OCI-LY3 (cell line): ENCODE measurements around the gene MEF2A.

Source experiments
- H2AFZ ChIP-seq: fragments of 200-600, 300-600 bp; shearing (Covaris generic); 2 replicates; pipeline ENCODE4 v1.6.0; 2014; ENCODE audit warnings: antibody characterized with exemption, low read depth, low read length
- H3K27ac ChIP-seq: fragments of 200-600, 300-600 bp; sonication (generic); 2 replicates; pipeline ENCODE4 v1.5.1; 2014; ENCODE audit warnings: mild to moderate bottlenecking, low read length, moderate library complexity, mixed read lengths
- H3K27me3 ChIP-seq: fragments of 200-600, 300-600 bp; sonication (generic); 2 replicates; pipeline ENCODE4 v1.6.1; 2014; ENCODE audit warnings: low read depth, low read length, mixed read lengths
- H3K36me3 ChIP-seq: fragments of 200-600, 300-600 bp; sonication (generic); replicated peaks from 2 replicates; pipeline ENCODE3; 2014; ENCODE audit warnings: low read depth, low read length, mixed read lengths
- H3K4me1 ChIP-seq: fragments of 300-600, 200-600 bp; sonication (generic); 2 replicates; pipeline ENCODE4 v1.6.1; 2014; ENCODE audit warnings: low read length, mixed read lengths
- H3K4me2 ChIP-seq: fragments of 200-600, 300-600 bp; sonication (generic); 2 replicates; pipeline ENCODE4 v1.6.1; 2014; ENCODE audit warnings: low read length, mixed read lengths
- H3K4me3 ChIP-seq: fragments of 300-600, 200-600 bp; sonication (generic); 2 replicates; pipeline ENCODE4 v1.5.1; 2014; ENCODE audit warnings: antibody characterized with exemption, mild to moderate bottlenecking, low read length, moderate library complexity
- H3K79me2 ChIP-seq: fragments of 300-600, 200-600 bp; shearing (Covaris generic); 2 replicates; pipeline ENCODE4 v1.6.1; 2014; ENCODE audit warnings: mild to moderate bottlenecking, low read length, mixed read lengths
- H3K9ac ChIP-seq: fragments of 300-600, 200-600 bp; shearing (Covaris generic); 2 replicates; pipeline ENCODE4 v1.6.0; 2014; ENCODE audit warnings: mild to moderate bottlenecking, low read length, moderate library complexity
- H3K9me3 ChIP-seq: fragments of 200-600, 300-600 bp; shearing (Covaris generic); 2 replicates; pipeline ENCODE4 v1.6.1; 2014; ENCODE audit warnings: low read length, mixed read lengths; ENCODE audit not compliant: insufficient read depth
- H4K20me1 ChIP-seq: fragments of 200-600, 300-600 bp; sonication (generic); 2 replicates; pipeline ENCODE4 v1.6.1; 2016; ENCODE audit warnings: low read length, mixed read lengths; ENCODE audit not compliant: insufficient read depth
- CTCF ChIP-seq: fragments of 200-600, 300-600 bp; sonication (generic); IDR thresholded peaks from 2 replicates; pipeline ENCODE4 v1.5.1; 2014; ENCODE audit warnings: antibody characterized with exemption, low read length, low read depth
- EZH2phosphoT487 ChIP-seq: fragments of 200-600 bp; shearing (Covaris generic); IDR thresholded peaks from 2 replicates; pipeline ENCODE4 v1.6.1; 2018; ENCODE audit warnings: antibody characterized with exemption, mixed run types, low read depth

MEF2A gene

GRCh38 chr15:99619712-99620111 lies 53.9 kb downstream of the MEF2A start:
- H3K27ac ChIP-seq, result no peak overlapping the region
- H3K4me1 ChIP-seq, result peaks cover 3% of the 10 kb centered on the region; the same call in 1 of the 2 replicates
- TF ChIP-seq CTCF (no peak), EZH2phosphoT487 (no peak)
- peaks cover 43% of the 10 kb centered on the region for H4K20me1 ChIP-seq
- no peak overlapping the region for H3K9ac ChIP-seq
- H3K4me2 ChIP-seq, result no peak overlapping the region
- no peaks in the 10 kb centered on the region for H3K27me3 ChIP-seq
- no peak overlapping the region for H2AFZ ChIP-seq
- H3K4me3 ChIP-seq, result no peak overlapping the region
- H3K36me3 ChIP-seq, result peaks cover 6% of the 10 kb centered on the region
- peaks cover 62% of the 10 kb centered on the region for H3K79me2 ChIP-seq
- H3K9me3 ChIP-seq, result peaks cover 1% of the 10 kb centered on the region; the same call in 1 of the 2 replicates

GRCh38 chr15:99620178-99620577 lies 54.4 kb downstream of the MEF2A start:
- no peak overlapping the region for H3K4me3 ChIP-seq
- H3K4me1 ChIP-seq, result no peaks in the 10 kb centered on the region
- peaks cover 42% of the 10 kb centered on the region for H4K20me1 ChIP-seq
- no peak overlapping the region for H3K9ac ChIP-seq
- H3K79me2 ChIP-seq, result peaks cover 62% of the 10 kb centered on the region
- H3K9me3 ChIP-seq, result peaks cover 6% of the 10 kb centered on the region; the same call in 1 of the 2 replicates
- H2AFZ ChIP-seq, result no peak overlapping the region
- no peaks in the 10 kb centered on the region for H3K27me3 ChIP-seq
- H3K27ac ChIP-seq, result no peak overlapping the region
- peaks cover 9% of the 10 kb centered on the region for H3K36me3 ChIP-seq
- no peak for TF ChIP-seq CTCF
- TF ChIP-seq EZH2phosphoT487, result no peak
- H3K4me2 ChIP-seq, result no peak overlapping the region

GRCh38 chr15:99621767-99622166 lies 56.0 kb downstream of the MEF2A start:
- H2AFZ ChIP-seq, result no peak overlapping the region
- peaks cover 6% of the 10 kb centered on the region; the same call in 1 of the 2 replicates for H3K9me3 ChIP-seq
- H3K79me2 ChIP-seq, result peaks cover 56% of the 10 kb centered on the region
- peaks cover 9% of the 10 kb centered on the region for H3K36me3 ChIP-seq
- H3K9ac ChIP-seq, result no peak overlapping the region
- no peaks in the 10 kb centered on the region for H3K4me1 ChIP-seq
- no peak overlapping the region for H3K4me2 ChIP-seq
- TF ChIP-seq EZH2phosphoT487 (no peak), CTCF (no peak)
- H4K20me1 ChIP-seq, result peaks cover 37% of the 10 kb centered on the region
- no peak overlapping the region for H3K27ac ChIP-seq
- no peak overlapping the region for H3K4me3 ChIP-seq
- no peaks in the 10 kb centered on the region for H3K27me3 ChIP-seq

GRCh38 chr15:99628374-99629001 lies 62.7 kb downstream of the MEF2A start:
- peaks cover 46% of the 10 kb centered on the region for H3K79me2 ChIP-seq
- no peak overlapping the region for H3K4me3 ChIP-seq
- peaks cover 24% of the 10 kb centered on the region for H3K4me1 ChIP-seq
- TF ChIP-seq CTCF (no peak), EZH2phosphoT487 (no peak)
- H4K20me1 ChIP-seq, result peaks cover 38% of the 10 kb centered on the region
- no peak overlapping the region for H3K4me2 ChIP-seq
- peaks cover 6% of the 10 kb centered on the region; the same call in 1 of the 2 replicates for H3K9me3 ChIP-seq
- no peak overlapping the region for H2AFZ ChIP-seq
- no peak overlapping the region for H3K27ac ChIP-seq
- no peaks in the 10 kb centered on the region for H3K27me3 ChIP-seq
- no peak overlapping the region for H3K9ac ChIP-seq
- peaks cover 9% of the 10 kb centered on the region for H3K36me3 ChIP-seq
